Left hindlimb (tissue), 1 donor: ENCODE results near the gene PHACTR1.

Experiments used
- DNase-seq: peaks from one replicate; pipeline ENCODE4 v3.0.0-alpha.2; 2018

The PHACTR1 gene

GRCh38 chr6:13038315-13038714 is 321.7 kb downstream of the PHACTR1 start:
- no peak for DNase-seq

DNA sequence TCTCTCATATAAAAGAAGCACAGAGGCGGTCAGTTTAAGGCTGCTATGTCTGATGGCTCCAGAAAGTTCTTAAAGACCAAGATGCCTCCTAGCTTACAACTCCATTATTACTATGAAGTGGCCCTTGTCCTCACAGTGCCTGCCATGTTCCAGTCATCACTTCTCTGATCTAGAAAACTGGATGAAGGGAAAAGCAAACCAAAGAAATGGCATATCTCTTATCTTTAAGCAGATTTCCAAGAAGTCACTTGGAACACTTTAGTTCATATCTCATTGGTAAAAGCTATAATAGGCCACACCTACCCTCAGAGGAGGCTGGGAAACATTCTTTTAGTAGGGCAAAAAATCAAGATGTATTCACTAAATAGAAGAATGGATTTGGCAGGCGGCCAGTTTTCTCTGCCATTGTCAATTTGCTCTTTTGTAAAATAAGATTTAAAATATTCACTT is 322.2 kb downstream of the PHACTR1 start:
- no peak for DNase-seq

DNA sequence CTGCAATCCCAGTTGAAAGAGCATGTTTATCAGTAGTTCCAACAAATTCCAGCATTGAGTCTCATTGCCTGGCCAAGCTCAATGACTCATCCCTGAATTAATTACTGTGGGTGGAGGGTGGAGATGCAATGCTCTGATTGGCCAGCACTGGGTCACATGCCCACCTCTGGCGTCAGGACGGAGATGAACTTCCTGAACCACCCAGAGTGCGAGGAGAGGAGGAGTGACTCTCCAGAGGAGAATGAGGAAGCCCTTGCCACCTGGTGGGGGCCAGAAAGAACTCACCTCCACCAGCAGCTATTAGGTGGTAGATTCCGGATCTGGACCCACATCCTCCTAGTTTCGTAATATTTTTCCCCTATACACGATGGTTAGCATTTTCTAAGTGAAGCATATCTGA is 327.8 kb downstream of the PHACTR1 start:
- DNase-seq: no peak

DNA sequence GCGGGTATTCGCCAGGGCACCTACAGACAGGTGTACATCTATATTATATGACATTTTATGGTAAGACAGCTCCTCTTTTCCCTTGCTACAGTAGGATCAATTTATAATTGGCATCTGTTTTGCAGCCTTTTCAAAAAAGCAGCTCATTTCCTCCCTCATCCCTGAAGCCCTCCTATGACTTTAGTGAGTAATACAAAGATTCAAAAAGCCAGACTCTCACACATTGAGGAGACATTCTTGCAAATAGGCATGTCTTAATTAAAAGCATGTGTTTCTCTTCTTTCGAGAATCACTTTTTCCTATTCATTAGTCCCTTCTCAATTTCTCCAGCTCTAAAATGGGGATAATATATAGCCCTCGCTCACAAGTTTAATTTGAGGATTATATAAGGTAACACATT is 328.3 kb downstream of the PHACTR1 start:
- no peak for DNase-seq

DNA sequence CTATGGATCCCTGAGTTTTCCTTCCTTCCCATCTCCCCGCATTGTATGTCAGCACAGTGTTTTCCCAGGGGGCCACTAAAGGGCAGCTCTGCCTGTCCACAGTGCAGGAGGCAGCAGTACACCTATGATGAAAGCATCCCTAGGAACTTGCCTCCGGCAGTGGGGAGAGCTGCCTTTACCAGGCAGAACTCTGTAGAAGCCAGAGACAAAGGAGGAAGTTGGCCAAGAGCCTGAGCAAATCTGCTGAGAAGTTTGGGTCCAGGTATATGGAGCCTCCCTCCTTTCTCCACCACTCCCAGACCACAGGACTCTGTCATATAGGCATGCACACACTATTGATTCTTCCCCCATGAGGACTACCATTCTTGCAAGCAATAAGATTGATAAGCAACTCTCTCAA is 329.1 kb downstream of the PHACTR1 start:
- DNase-seq: no peak

GRCh38 chr6:13046084-13046483 is 329.5 kb downstream of the PHACTR1 start:
- DNase-seq: no peak

DNA sequence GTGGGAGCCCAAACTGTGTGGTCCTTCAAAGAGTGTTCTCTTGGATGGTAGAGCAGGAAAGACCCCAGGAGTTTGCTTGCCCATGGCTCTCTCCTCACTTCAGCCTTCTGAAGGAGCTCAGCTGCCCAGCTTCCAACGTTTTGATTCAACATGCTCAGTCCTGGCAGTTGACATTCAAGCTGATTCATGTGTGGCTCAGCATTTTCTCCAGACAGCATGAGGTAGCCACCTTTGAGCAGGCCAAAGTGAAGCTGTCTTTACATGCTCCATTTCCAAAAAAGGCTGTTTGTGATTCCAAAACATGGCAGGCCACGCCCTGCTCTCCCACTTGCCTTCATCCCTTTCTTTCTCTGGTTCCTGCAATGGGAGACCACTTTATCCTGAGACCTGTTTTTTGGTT is 331.5 kb downstream of the PHACTR1 start:
- no peak for DNase-seq

- no peak for DNase-seq
These were observed 333.2 kb downstream of the PHACTR1 start for GRCh38 chr6:13049666-13050254.

- DNase-seq: no peak
These were observed 336.5 kb downstream of the PHACTR1 start for GRCh38 chr6:13053006-13053461.

DNA sequence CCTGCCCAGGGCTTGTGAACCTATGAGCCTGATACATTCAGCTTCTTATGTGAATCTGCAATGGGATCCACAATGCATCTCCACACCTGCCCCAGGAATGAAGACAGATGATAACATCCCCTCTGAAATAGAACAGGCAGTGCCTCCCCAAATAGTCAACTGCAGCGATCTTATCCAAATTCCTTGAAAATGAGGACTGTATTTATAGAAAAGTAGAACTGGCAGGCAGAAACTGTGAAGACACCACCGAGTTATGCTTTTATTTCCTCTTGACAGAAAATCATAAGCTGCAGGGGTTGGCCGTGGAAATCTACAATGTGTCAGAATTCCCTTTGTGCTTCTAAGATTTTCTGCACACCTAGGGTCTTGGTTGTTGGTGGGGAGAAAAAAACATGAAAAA is 341.5 kb downstream of the PHACTR1 start:
- no peak for DNase-seq

DNA sequence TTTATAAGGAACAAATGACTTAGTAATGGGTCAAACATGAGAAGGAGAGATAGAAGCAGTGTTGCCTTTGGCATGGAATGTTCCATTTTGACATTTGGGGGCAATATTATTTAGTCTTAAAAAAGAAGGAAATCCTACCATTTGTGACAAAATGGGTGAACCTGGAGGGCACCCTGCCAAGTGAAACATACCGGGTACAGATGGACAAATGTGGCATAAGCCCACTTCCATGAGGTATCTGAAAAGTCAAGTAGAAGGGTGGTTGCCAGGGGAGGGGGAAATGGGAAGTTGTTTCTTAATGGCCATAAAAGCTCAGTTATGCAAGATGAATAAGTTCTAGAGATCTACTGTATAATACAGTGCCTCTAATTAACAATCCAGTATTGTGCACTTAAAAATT is 342.5 kb downstream of the PHACTR1 start:
- DNase-seq: no peak

DNA sequence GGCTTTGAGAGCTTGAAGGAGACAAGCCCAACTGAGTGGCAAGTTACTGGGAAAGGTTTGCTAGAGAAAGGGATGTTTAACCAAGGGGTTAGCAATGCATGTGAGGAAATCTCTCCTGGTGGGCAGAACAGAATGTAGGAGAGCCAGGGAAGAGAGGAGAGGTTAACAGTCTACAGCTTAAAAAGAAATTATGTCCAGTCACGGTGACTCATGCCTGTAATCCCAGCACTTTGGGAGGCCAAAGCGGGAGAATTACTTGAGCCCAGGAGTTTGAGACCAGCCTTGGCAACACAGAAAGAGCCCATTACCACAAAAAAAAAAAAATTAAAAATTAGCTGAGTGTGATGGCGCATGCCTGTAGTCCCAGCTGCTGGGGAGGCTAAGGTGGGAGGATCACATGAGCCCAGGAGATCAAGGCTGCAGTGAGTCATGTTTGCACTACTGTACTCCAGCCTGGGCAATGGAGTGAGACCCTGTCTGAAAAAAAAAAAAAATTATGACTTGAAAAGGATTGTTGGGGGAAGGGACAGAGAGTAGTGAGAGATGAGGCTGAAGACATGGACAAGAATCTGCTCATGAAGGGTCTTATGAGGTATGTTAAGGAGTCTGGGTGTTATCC is 346.8 kb downstream of the PHACTR1 start:
- DNase-seq: no peak

- DNase-seq: no peak
These were observed 349.0 kb downstream of the PHACTR1 start for GRCh38 chr6:13065581-13065980.

- DNase-seq: no peak
These were observed 349.5 kb downstream of the PHACTR1 start for GRCh38 chr6:13066050-13066449.

DNA sequence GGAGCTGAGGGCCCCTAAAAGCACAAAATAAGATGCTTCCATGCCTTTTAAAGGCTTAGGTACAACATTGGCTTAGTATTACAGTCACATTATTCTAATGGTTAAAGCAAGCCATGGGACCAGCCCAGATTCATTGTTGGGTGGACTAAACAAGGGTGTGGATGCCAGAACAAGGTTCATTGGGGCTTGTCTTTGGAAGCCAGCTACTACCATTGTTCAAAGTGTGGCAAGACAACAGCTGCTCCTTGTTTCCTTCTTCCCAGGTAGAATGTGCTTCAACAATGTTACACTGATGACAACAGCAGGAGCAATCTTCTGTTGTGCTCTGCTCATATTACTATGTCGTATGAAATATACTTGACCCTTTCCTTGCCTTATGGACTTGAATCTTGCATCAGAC is 350.3 kb downstream of the PHACTR1 start:
- DNase-seq: no peak

- no peak for DNase-seq
These were observed 352.1 kb downstream of the PHACTR1 start for GRCh38 chr6:13068586-13069210.

DNA sequence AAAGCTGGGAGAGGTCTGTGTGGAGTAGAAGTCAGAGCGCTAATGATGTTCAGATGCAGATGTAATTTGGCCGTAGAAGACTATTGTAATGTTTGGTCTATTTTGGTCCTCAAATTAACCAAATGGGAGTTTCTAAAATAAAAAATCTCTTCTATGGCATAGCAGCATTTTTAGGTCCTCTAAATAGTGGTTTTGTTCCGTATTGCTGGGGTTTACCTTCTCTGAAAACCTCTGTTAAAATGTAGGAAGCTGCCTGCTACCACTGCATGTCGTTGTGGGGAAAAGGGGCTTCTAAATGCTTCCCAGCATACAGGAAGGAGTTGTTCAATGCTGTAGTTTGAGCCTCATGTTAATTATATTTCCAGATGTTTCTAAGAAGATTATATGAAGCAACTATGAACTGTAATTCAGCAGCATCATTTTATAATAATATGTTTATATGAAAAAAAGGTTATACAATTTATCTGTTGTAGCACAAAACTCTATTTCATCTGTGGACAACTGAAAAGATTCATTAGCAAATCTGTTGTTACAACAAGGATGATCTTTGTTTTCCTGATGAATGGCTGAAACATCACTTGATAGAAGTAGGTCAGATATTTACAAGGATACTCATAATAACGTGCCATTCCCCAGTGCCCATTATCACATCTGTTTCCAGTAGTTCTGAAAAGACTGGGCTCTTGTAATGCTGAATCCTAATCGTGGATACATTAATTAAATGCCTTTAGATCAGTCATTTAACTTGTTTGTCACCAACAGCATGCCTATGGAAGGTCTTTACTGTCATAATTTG is 355.2 kb downstream of the PHACTR1 start:
- no peak for DNase-seq

DNA sequence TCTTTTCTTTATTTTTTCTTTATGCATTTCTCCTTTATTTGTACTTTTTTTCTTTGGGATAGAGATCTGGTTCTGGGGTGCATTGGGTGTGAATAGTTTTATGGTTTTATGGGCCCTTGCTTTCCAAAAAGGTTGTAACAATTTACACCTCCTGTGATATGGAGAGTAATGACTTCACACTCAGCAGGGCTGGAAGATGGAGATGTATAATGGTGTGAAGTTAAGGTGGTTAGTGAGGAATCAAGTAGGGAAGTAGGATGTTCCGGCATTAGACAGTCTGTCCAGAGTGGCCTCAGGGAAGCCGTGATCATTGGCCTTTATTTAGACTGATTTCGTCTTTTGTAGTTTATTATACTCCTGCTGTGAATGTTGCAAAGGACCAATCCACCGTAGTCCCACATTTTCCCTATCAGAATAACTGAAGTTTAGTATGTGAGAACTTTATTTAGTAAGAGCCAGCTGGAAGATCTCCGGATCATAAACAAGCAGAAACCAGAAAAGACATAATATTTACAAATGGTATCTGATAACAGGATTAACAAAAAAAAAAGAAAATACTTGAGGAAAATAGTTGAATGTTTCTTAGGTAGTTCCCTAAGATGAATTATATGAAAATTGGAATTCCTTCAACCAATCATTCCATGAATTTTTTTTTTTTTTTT is 356.2 kb downstream of the PHACTR1 start:
- no peak for DNase-seq

DNA sequence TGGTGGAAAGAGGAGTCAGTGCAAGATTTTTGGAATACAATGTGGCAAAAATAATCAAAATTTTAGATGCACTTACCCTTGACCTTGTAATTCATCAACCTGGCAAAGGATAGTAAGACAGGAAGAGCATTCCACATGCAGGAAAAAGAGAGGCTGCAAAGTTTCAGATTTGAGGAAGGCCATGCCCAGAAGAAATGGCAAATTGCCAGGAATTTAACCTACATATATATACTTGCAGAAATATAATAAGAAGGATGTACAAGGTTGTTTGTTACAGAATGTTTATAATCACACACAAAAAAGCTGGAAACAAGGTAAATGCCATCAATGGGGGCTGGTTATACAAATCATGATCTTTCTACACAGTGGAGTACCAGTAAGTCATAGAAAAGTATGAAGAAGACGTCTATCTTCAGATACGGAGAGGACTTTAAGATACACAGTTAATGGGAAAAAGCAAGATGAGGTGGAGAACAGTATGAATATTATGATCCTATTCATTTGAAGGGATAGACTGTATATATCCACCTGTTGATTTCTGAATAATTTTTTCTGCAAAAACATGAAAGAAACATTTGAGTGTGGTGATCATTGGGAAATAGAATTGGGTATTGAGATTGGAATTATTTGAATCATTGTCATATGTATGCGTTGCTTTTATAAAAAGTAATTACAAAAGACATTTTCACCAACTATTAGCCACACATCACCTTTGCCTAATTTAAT is 358.0 kb downstream of the PHACTR1 start:
- no peak for DNase-seq

DNA sequence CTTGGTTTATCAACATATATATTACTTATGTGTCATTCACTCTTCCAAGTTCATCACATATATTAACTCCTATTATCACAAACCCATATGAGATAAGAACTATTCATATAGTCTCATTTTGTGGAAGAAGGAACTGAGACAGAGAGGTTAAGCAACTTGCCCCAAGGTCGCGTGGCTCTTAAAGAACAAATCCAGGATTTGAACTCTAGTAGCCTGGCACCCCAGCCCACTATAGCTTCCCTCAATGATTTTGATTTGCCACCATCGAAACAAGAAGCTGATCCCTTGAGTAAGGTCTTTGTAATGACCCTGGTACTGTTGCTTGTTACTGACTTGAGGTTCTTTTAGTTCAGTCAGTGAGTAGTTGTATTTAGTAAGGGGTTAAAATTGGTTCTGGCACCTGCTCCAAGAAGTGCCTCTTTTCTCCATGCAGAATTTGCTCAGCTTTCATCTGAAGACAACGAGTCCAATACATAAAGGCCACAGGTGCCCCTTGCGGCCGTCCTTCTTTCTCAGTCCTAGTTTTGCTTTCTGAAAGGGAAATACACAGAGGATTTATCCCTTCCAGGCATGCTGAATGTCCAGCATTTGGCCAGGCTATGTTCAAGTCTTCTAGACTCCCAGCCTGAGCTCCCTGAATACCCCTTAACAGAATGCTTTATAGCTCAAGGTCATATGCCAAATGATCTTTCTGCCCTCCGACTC is 358.7 kb downstream of the PHACTR1 start:
- DNase-seq: no peak

DNA sequence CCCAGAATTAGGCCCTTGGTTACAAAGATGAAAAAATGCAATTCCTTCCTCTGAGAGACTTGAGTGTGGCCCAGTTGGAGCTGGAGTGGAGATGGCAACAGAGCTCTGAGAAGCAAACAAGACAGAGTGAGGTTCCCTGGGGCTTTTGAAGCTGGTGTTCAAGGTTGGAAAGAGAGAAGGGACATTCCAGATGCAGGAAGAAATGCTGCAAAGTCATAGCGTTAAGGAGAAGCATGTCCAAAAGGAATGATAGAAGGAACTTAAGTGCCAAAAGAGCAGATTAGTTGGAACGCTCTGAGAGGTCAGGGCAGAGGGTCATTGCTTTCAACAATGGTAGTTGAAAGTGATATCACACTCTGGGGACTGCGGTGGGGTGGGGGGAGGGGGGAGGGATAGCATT is 360.0 kb downstream of the PHACTR1 start:
- no peak for DNase-seq

- DNase-seq: no peak
These were observed 360.6 kb downstream of the PHACTR1 start for GRCh38 chr6:13077117-13077516.
